ENCODE measurements around the gene PTPRE. TPM values are rescaled to one million over a fixed set of nuclear protein-coding genes. Genes with fewer than 3 reads are reported as not detected.
"Not testable (repeated sequence)": the region's sequence is repeated elsewhere in the genome, so short reads cannot be mapped to it uniquely, and the experiment has no call there.

Gene PTPRE
- total RNA-seq, 4 donors from 2014 or later: 9.8 to 24.9 (median 22.7) TPM

GRCh38 chr10:128087146-128087883, 180.4 kb downstream of the PTPRE start:
- Histone ChIP-seq H3K27me3 (peaks cover 0 to 3% (median 0%) of the 10 kb centered on the region in 4 donors), H3K36me3 (peaks cover 0 to 29% (median 0%) of the 10 kb centered on the region in 3 donors), H3K4me1 (no peaks in the 10 kb centered on the region), H3K4me3 (no peak overlapping the region), H3K27ac (no peak overlapping the region), H3K9me3 (no peaks in the 10 kb centered on the region)
- 57 to 61% methylated on average over 7 of the region's 7 CpGs for WGBS, 2 donors
- no peak for DNase-seq
- TF ChIP-seq POLR2A (IDR thresholded peaks at IDR 0.05): no peak
- no peak for TF ChIP-seq CTCF (IDR thresholded peaks at IDR 0.05)
- intact Hi-C loops (cut with DNase I): no loop called here

- TF ChIP-seq POLR2A (IDR thresholded peaks at IDR 0.05): no peak
- no peak for TF ChIP-seq CTCF (IDR thresholded peaks at IDR 0.05)
- Histone ChIP-seq H3K4me3 (no peak overlapping the region), H3K9me3 (no peaks in the 10 kb centered on the region), H3K27me3 (peaks cover 0 to 3% (median 0%) of the 10 kb centered on the region in 4 donors), H3K4me1 (no peaks in the 10 kb centered on the region), H3K27ac (no peak overlapping the region), H3K36me3 (peaks cover 0 to 22% (median 0%) of the 10 kb centered on the region in 3 donors)
- intact Hi-C loops (cut with DNase I): no loop called here
- DNase-seq: no peak
- WGBS, 2 donors: 38 to 50% methylated on average over 6 to 8 of the region's 12 CpGs
Observed at GRCh38 chr10:128087884-128088709, 181.2 kb downstream of the PTPRE start.

- H3K36me3 ChIP-seq: no peaks in the 10 kb centered on the region
- TF ChIP-seq POLR2A (IDR thresholded peaks at IDR 0.05) (no peak), CTCF (IDR thresholded peaks at IDR 0.05) (no peak)
- intact Hi-C loops (cut with DNase I): no loop called here
- H3K27ac ChIP-seq: no peak overlapping the region
- 69 to 72% methylated on average over 9 to 11 of the region's 17 CpGs for WGBS, 2 donors
- no peak for DNase-seq
- H3K4me1 ChIP-seq: no peaks in the 10 kb centered on the region
- H3K9me3 ChIP-seq: no peaks in the 10 kb centered on the region
- H3K4me3 ChIP-seq: no peak overlapping the region
- H3K27me3 ChIP-seq: peaks cover 0 to 3% (median 0%) of the 10 kb centered on the region in 4 donors
Observed at GRCh38 chr10:128091636-128092210, 184.8 kb downstream of the PTPRE start.

- intact Hi-C loops (cut with DNase I): no loop called here
- H3K4me3 ChIP-seq: no peak overlapping the region
- H3K27me3 ChIP-seq: peaks cover 0 to 3% (median 0%) of the 10 kb centered on the region in 4 donors
- no peaks in the 10 kb centered on the region for H3K9me3 ChIP-seq
- no peaks in the 10 kb centered on the region for H3K36me3 ChIP-seq
- TF ChIP-seq CTCF (IDR thresholded peaks at IDR 0.05): no peak
- no peak for TF ChIP-seq POLR2A (IDR thresholded peaks at IDR 0.05)
- no peak overlapping the region for H3K27ac ChIP-seq
- DNase-seq: no peak
- H3K4me1 ChIP-seq: no peaks in the 10 kb centered on the region
- WGBS, 2 donors: 73 to 77% methylated on average over 3 of the region's 3 CpGs
Observed at GRCh38 chr10:128092454-128092853, 185.6 kb downstream of the PTPRE start.

GRCh38 chr10:128094596-128094995, 187.7 kb downstream of the PTPRE start:
- H3K27me3 ChIP-seq; H3K9me3 ChIP-seq; H3K4me1 ChIP-seq; intact Hi-C loops (cut with DNase I); H3K27ac ChIP-seq; DNase-seq; H3K36me3 ChIP-seq; H3K4me3 ChIP-seq: not testable (repeated sequence)
- 96 to 100% methylated on average over 4 of the region's 4 CpGs for WGBS, 2 donors
